Measurements from ENCODE around the gene SORBS1.

SORBS1 gene

DNA sequence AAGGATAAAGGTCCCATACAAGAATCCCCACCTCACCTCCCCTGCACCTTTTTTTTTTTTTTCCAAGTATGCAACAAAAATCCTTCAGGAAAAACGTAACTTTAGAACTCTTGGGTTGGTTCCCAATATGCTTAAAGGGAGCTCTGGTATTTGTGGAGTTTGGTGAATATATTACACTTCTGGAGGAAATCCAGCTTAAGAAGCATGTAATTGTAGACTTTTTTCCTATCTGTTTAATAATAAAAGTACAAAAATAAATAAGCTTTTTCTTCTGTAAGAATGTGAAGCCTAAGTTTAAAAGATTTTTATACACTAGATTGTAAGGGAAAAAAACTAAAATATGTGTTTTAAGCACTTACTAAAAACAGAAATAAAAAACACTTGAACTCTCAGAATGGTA, 102.3 kb downstream of the SORBS1 start:
- no peak for DNase-seq

DNA sequence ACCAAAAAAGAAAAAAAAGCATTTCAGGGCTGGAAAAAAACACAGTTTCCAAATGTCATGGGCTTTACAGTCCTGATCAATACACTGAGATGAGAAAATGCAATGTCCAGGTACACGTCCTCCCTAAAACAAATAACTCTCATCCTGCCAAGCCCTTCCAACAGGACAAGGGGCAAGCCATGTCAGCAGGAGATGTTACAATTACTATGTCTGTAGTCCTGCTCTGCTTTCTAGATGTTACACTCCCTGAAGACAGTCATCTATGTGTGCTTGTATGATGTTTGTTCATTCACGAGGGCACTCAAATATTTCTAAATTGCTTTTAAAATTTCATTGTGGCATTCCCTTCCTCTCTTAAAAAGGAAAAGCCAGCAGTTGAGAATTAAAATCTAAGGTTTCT, 103.2 kb downstream of the SORBS1 start:
- no peak for DNase-seq

DNA sequence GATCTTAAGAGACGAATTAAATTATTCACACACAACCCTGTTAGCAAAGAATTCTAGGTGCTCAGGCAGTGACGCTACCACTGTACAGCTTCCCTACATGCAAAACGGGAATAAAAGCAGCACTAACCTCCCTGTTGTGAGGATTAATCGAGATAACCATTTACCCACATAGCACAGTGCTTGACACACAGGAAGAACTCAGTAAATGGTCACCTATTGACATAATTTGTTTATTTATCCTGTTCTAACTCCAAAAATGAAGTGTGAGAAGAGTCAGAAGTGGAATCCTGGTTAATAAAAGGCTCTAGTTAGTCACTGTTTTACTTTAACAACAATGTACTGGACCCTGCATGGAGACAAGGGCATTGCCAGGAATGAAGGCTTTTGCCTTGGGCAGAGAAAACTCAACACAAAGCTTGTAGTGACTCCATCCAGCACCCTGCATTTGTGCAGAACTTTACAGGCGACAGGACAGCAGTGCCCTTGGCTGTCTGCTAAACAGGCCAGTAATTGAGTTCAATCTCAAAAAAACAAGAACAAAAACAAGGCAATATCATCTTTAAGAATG, 103.8 kb downstream of the SORBS1 start:
- DNase-seq, result no peak

DNA sequence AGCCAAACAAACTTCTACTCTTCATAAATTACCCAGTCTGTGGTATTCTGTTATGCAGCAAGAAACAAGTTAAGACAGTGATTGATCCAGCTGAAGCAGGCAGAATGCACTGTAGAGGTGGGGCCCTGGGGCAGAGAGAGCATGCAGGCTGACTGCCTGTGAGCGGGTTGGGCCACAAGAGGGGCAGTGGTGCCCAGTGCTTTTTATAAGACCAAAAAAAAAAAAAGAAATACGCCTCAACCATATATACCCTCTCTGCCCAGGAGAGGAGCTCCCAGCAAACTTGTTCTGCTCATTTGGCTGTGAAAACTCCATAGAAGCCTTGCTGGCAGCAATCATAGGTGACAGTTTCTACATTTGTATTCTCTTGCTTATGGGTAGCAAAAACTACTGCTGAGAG, 104.7 kb downstream of the SORBS1 start:
- DNase-seq, result no peak

DNA sequence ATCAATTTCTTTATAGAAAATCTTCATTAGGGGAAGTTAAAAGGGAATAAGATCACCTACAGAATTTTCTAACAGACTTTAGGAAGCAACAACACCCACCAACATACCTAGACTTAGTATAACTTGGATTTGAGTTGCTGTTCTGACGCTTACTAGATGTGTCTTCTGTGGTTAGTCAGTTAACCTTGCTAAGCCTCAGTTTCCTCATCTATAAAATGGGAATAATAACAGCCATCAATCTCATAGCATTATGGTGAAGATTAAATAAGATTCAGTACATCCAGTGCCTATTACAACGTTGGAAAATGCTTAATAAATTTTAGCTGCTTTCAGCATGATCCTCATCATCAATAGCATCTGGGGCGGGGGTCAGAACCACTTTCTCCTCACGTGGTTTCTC, 106.2 kb downstream of the SORBS1 start:
- DNase-seq, result no peak

DNA sequence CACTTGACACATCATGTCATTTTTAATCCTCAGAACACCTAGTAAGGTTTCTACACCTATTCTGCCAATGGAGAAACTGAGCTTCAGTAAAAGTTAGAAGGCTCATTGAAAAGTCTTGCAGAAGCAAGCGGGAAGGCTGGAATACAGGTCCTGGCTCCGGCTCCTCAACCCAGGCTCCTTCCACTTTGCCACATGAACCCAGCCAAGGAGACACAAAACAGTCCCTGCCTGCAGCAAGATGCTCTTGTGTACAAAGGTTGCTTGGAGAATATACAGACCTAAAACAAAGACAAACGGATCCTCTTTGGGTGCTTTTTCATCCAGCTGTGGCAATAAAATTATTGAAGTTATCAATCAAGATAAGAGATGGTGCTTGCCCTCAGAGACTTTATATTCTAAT, 106.8 kb downstream of the SORBS1 start:
- DNase-seq, result no peak

DNA sequence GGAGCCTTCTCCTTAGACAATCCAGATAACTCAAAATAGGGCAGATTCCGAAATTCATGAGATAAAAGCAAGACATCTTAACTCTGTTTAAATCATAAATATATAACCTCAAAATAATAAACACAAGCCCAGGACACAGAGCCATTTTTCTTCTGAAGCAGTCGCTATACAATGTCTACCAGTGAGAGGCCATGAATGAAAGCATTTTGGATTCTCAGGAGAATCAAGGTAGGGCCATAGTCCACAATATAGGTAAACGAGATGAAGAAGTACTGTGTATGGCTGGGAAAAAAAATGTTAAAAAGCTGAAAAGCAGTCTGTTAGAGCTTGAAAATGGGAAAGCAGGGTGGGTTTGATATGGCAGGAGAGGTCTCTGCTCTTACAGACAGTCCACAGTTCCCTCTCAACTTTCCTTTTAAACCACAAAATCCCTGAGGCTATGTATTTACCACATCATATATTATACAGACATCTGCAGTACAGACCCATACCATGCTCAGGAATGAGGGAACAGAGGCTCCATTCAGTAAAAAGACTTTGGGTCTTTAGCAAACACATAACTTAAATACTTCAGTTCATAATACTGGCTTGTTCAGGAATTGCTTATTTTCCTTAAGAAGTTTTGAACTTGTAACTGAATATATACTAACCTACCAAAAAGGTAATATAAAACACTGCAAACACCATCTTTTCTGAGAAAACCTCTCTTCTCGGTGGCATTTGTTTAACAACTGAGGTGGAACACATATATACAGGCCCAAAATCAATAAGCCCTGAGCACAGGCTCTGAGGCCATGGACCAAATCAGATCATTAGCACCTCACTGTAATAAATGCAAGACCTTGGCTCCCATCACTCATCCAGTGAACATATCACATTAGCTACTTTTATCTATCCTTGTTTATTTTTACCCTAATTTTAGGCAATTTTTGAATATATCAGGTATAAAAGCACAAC, 109.3 kb downstream of the SORBS1 start:
- DNase-seq, result no peak

DNA sequence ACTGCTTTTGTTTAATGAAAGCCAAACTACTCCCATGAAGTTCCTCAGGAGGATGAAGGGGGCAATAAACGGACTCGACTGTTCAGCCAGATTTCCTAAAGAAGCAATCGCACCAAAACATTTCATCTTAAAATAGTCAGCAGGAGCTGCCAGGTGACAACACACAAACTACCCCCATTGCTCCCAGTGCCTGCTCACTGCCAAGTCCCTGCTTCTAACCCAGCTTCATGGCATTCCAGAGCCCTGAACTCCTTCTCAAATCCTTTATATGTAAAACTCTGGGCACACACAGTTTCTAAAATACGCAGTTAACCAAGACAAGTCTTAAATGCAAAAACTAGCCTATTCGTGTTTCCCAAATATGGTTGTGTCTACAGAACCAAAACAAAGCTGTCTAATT, 110.0 kb downstream of the SORBS1 start:
- no peak for DNase-seq

DNA sequence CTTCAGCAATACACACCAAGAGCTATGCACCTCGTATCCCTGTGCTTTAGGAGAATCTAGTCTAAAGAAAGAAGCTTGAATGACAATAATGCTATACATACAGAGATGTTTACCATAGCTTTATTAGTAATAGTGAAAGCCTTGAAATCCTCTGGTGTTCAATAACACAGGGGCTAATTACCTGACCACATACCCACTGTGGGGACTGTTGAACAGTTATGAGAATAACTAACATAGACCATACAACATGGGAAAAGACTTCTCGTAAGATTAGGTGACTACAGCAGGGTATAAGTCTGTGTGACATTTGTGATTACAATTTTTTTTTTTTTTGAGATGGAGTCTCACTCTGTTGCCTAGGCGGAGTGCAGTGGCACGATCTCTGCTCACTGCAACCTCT, 111.0 kb downstream of the SORBS1 start:
- DNase-seq, result no peak

DNA sequence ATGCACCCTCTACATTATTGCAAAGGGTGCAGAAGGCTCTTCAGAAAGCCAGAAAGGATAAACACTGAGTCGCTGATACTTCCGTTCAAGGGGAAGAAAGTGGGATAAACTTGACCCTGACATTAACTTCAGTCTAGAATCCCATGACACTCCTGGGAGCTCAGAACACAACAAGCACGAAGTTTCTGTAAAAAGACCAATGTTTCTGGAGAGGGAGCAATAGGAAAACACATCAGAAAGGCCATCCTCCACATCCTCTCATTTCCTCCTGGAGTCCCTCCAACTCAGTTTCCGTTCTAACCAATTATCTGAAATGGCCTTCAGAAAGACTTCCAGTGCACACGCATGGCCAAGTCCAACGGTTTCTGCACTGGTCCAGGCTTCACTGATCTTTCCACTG, 113.5 kb downstream of the SORBS1 start:
- no peak for DNase-seq

DNA sequence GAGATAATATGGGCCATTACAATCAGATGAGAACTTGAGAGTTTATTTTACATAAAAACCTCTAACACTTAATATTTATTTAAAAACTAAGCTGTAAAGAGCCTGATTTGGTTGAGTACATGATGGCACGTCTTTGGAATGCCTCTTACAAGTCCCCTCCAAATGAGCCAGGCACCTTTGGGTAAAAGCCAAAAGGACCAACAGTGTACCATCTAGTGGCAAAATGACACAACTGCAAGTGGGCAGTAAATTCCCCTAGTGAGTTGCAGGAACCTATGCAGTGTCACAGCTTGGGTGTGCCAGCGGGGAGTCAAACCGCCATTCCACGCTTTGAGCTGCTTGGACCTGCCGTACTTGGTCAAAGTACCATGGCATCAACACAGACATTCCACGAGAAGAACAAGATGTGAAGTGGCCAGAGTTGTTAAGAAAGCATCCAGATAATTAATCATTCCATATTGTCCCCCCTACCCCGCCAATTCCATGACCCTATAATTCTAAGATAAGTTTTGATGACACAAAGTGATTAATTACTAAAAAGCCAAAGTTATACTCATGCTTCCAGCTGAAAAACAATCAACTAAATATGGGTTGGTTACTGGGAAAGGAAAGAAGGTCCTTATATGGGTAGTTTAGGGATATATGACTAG, 115.2 kb downstream of the SORBS1 start:
- no peak for DNase-seq

DNA sequence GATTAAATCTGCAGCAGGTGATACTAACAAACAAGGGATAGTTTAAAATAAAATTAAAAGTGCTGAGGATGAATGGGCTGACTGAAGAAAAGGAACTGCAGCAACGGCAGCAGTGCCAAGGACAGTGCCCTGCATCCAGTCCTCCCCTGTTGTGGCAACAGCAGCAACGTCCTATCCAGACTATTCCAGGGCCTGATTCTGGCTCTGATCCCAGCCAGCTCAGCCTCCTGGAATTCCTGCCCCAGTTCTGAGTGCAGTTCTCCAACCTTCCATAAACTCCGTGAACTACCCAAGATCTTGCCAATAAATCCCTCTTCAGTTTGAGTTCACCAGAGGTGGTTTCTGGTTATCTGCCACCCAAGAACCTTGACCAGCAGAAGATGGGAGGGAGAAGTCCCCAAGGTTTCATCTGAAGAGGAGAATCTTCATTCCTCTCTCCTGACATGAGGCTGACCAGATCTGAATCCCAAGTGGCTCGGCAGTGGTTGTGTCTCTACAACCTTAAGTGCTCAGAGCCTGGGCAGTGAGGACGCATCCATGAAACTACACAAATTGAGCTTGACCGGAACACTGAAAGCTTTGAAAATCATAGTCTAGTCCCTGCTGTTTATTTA, 115.8 kb downstream of the SORBS1 start:
- DNase-seq, result no peak

DNA sequence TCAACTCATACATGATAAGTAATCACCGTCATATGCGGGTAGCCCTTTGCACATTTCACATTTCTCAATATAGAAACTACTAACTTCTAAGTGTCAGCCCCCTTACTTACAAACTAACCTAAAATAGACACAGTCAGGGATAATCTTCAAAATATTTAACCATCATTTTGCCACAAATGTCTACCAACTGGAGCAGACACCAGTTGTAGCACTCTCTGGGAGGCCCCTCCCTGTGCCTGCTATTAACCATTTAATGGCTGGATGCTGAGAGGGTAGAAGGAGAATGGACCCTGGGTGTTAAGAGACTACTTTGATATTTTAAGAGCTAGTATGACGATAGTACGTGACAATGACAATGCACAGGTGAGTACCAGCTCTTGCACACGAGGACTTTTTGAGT, 116.4 kb downstream of the SORBS1 start:
- DNase-seq, result no peak

DNA sequence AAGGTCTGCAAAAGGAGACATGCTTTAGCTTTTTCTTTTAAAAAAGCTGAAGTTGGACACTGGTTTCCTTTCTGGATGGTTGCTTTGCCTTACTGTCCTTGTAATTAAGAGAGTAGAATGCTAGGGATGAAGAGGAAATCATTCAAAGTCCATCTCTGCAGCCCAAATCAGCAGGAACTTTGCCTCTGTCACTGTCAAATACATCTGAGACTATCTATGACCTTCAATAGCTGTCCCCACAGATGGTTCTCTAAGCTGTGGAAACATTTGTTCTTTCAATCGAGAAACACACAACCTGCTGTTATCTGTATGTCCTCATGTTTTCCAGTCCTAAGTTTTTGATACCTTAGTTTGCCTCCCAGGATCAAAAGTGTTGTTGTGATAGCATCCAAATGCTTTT, 117.5 kb downstream of the SORBS1 start:
- DNase-seq, result no peak

DNA sequence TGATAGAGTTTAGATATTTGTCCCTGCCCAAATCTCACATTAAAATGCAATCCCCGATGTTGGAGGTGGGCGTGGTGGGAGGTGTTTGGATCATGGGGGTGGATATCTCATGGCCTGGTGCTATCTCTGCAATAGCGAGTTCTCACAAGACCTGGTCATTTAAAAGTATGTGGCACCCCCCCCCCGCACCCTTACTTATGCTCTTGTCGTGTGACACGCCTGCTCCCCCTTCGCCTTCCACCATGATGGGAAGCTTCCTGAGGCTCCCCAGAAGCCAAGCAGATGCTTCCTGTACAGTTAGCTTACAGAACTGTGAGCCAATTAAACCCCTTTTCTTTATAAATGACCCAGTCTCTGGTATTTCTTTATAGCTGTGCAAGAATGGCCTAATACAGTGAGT, 118.8 kb downstream of the SORBS1 start:
- no peak for DNase-seq

DNA sequence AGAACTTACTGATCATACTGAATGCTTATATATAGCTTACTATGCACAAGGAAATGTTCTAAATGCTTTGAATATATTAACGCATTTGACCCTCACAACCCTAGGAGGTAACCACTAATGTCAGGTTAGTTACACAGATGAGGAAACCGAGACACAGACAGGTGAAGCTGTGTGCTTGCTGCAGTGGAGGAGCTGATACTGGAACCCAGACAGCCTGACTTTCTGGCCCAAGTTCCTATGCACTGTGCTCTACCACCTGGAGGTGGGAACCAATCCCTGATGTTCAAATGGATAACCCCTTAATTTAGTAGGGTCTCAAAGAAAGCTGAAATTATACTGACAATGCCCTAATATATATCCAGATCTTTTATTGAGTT, 119.6 kb downstream of the SORBS1 start:
- DNase-seq, result no peak

DNA sequence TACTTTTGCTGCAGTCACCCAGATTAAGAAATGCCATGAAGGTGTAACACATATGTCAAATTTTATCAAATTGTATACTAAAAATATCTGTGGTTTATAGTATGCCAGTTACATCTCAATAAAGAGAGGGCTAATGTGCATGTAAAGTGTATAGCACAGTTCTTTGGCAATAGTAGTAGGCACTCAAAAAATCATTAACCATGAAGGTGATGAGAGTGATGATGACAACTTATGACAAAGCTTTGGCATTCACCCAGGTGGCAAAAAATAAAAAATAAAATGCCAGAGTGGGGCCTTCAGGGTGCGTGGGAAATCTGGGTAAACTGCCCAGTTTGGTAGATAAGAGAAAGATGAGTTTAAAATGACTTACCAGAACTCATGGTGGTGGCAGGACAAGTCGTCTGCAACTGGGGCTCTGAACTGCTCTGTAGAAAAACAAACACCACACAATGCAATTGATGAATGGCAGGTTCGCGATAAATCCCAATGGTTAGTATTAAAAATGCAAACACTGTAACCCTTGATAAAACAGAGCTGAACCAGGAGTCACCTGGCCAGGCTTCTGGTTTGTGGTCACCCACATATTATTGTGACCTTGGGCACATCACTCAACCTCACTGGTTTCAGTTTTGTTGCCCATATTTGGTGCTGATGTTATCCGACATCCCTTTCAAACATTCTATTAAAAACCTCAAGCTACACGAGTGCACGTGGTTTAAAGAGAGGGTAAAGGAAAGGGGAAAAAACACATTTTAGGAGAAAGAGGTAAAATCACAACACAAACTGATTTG, 120.2 kb downstream of the SORBS1 start:
- no peak for DNase-seq

DNA sequence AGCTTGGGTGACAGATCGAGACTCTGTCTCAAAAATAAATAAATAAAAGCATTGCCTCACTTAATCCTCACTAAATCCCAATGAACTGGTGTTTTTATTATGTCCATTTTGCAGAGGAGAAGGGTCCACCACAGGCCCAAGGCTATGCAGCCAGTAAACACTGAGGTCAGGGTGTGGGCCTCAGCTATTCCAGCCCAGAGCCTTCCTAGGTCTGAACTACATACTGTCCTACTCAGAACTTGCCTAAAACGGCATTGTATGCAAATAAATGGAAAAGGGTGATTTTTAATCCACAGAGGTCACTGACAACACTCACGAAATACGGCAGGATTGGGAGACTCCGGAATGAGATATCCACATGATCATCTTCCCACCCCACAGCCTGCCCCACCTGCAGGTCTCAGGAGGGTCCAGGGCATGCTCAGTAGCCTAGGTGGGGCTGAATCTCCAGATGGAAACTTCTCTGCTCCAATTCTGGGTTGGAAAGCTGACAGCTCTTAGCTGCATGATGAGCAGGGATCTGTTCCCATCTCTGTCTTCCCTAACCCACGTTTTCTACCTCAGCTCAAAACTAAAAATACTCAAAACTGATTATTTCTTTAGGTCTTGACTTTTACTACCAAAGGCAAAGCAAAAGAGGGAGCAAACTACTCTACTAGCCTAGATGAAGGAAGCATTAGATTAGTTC, 121.0 kb downstream of the SORBS1 start:
- DNase-seq, result no peak

DNA sequence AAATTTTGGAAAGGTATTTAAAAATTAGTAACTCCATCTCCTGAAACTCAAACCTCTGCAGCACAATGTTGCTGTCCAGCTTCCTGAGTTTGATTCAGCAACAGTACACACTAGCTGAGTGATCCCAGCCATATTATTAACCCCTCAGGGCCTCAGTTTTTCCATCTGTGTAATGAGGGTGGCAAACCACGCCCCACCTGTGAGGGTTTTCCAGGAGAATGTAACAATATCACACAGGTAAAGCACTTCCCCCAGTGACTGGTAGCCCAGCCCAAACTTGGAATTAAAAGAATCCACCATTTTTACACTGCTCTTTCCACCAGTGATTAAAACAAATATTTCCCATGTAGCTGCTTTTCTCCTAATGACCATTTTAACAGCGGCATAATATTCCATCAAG, 122.4 kb downstream of the SORBS1 start:
- DNase-seq, result no peak

DNA sequence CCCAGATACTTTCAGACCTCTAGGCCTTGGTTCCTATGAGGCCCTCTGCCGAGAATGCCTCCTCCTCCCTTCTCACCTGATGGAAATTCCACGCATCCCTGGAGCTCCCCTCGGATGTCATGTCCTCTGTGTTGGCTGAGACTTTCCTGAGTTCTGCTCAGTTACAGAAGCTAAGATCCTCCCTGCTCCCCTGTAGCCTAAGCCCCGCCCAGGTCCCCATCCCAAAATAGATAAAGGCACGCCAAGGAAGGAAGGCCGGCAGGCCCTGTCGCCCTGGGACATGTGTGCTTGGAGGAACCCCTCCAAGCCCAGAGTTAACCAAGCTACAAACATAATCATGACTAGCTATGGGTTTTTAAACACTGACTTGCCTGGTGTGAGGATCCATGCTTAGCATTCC, 123.5 kb downstream of the SORBS1 start:
- no peak for DNase-seq

DNA sequence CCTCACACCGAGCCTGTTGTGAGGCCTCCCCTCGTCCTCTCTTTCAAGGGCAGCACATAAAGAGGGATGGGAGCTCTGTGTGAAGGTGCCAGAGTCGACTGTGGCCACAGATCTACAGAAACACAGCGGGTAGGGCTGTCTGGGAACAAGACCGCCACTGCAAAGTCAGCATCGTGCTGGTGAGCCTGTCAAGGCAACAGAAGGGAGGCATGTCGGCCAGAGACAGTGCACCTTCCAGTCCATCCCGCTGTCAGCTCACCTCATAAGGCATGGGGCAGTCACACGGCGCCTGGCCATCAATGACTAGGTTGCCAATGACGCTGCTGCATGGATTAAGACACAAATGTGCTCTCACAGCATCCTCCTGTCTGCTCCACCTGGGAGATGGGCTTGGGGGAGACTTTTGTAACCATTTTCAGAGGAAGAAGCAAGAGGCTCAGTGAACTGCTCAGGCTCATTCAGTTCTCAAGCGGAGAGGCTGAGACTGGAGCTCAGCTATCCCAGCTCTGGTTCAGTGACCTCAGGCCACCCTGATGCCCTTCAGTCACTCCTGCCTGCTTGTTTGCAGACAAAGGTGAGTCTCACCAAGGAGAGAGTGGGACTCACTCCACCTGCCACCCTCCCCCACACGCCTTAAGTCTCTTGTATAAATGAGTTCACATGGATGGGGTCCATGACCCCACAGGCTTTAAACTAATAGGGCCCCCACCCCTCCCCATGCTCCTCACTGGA, 125.5 kb downstream of the SORBS1 start:
- DNase-seq, result no peak

DNA sequence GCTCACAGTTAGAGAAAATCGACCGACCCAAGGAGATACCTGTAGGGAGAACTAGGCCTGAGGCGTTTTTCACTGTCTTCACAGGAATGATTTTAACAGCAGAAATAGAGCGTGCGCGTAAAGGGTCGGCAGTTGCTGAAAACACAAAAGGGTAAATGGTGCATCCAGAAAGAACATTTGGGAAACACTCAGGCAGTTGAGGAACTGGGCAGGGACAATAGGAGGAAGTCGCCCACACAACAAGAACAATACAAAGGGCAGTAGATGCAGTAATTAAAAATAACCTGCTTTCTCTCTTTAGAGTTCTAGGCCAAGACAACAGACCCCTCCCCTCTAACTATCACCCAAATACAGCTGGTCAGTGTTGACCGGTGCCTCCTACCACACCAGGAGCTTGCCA, 126.6 kb downstream of the SORBS1 start:
- no peak for DNase-seq
